Smooth muscle cell (in vitro differentiated cells): ENCODE data around the gene SRGAP3. TPM values are rescaled to one million over a fixed set of nuclear protein-coding genes. Genes with fewer than 3 reads are reported as not detected.

Experiments
- DNase-seq: peaks from one replicate; lab custom pipeline; 2025; ENCODE audit not compliant: unreplicated experiment; lab: John Stamatoyannopoulos, UW
- H2AFZ ChIP-seq: fragments of 200-600 bp; sonication (generic); 2 replicates; pipeline ENCODE4 v1.6.0; 2016; ENCODE audit warnings: antibody characterized with exemption, low read depth, mild to moderate bottlenecking
- H3F3A ChIP-seq: fragments of 200-600 bp; sonication (generic); 2 replicates; pipeline ENCODE4 v1.6.0; 2017; ENCODE audit warnings: antibody characterized with exemption, low read depth
- H3K27ac ChIP-seq: fragments of 200-600 bp; sonication (generic); 2 replicates; pipeline ENCODE4 v1.5.1; 2016; ENCODE audit warnings: low read depth, mild to moderate bottlenecking
- H3K27me3 ChIP-seq: fragments of 200-600 bp; sonication (generic); 2 replicates; pipeline ENCODE4 v1.6.1; 2016; ENCODE audit warnings: low read depth, mild to moderate bottlenecking
- H3K36me3 ChIP-seq: fragments of 200-600 bp; sonication (generic); 2 replicates; pipeline ENCODE4 v1.5.1; 2016; ENCODE audit warnings: low read depth
- H3K4me1 ChIP-seq: fragments of 200-600 bp; sonication (generic); 2 replicates; pipeline ENCODE4 v1.5.1; 2016; ENCODE audit warnings: low read depth
- H3K4me2 ChIP-seq: fragments of 200-600 bp; sonication (generic); 2 replicates; pipeline ENCODE4 v1.6.0; 2016; ENCODE audit warnings: mild to moderate bottlenecking
- H3K4me3 ChIP-seq: fragments of 200-600 bp; sonication (generic); 2 replicates; pipeline ENCODE4 v1.5.1; 2016; ENCODE audit warnings: mild to moderate bottlenecking
- H3K79me2 ChIP-seq: fragments of 200-600 bp; sonication (generic); 2 replicates; pipeline ENCODE4 v1.6.0; 2016; ENCODE audit warnings: low read depth, mild to moderate bottlenecking
- H3K9ac ChIP-seq: fragments of 200-600 bp; sonication (generic); 2 replicates; pipeline ENCODE4 v1.6.0; 2016; ENCODE audit warnings: low read depth
- H3K9me3 ChIP-seq: fragments of 200-600 bp; sonication (generic); replicated peaks from 2 replicates; pipeline ENCODE4 v1.5.1; 2016; ENCODE audit warnings: low read depth
- H4K20me1 ChIP-seq: fragments of 200-600 bp; sonication (generic); 2 replicates; pipeline ENCODE4 v1.6.0; 2016; ENCODE audit warnings: low read depth
- CTCF ChIP-seq: fragments of 200-600 bp; sonication (generic); IDR thresholded peaks from 2 replicates; pipeline ENCODE4 v1.5.1; 2017; ENCODE audit warnings: borderline replicate concordance, mild to moderate bottlenecking, antibody characterized with exemption; ENCODE audit not compliant: insufficient read depth, poor library complexity, severe bottlenecking
- whole genome bisulfite sequencing: methylation state at CpG from one replicate; pipeline ENCODE4 v1.1.7; 2016; ENCODE audit warnings: low lambda C conversion rate; 5-methylcytosine and 5-hydroxymethylcytosine counted together
- polyA plus RNA-seq: library from polyadenylated mRNA; unstranded; fragments of >200 nt; fragmentation: Nextera tagmentation; extraction: Ambion mirVana; gene quantifications from 2 replicates; pipeline ENCODE4 v1.2.1, GENCODE V29; 2016
- total RNA-seq: library from RNA; depleted of rRNA; stranded (reverse); fragments of >200 nt; gene quantifications from 2 replicates; pipeline ENCODE4 v1.2.3, GENCODE V29; 2014

Gene SRGAP3
- total and polyA plus RNA-seq, 2 experiments from 2014 or later = 1.5 to 3.1 TPM

- H3K4me3 ChIP-seq = no peak overlapping the region
- H2AFZ ChIP-seq = no peak overlapping the region
- H4K20me1 ChIP-seq = no peaks in the 10 kb centered on the region
- 61% methylated on average over 12 of the region's 12 CpGs for WGBS
- DNase-seq = no peak
- no peak overlapping the region for H3K9ac ChIP-seq
- H3F3A ChIP-seq = no peaks in the 10 kb centered on the region
- no peaks in the 10 kb centered on the region for H3K27me3 ChIP-seq
- H3K4me2 ChIP-seq = no peak overlapping the region
- no peaks in the 10 kb centered on the region for H3K36me3 ChIP-seq
- no peak overlapping the region for H3K27ac ChIP-seq
- H3K79me2 ChIP-seq = no peaks in the 10 kb centered on the region
- TF ChIP-seq CTCF = no peak
- H3K9me3 ChIP-seq = no peaks in the 10 kb centered on the region
- H3K4me1 ChIP-seq = no peaks in the 10 kb centered on the region
Measured at GRCh38 chr3:9260305-9260704, 10.9 kb upstream of the SRGAP3 start.

GRCh38 chr3:9257092-9257491, 7.6 kb upstream of the SRGAP3 start:
- WGBS = 96% methylated on average over 2 of the region's 2 CpGs
- Histone ChIP-seq H3F3A (no peaks in the 10 kb centered on the region), H3K27ac (no peak overlapping the region)

GRCh38 chr3:9255976-9256375, 6.5 kb upstream of the SRGAP3 start:
- Histone ChIP-seq H3K4me2 (no peak overlapping the region), H2AFZ (no peak overlapping the region), H3K79me2 (no peaks in the 10 kb centered on the region), H3F3A (no peaks in the 10 kb centered on the region), H4K20me1 (no peaks in the 10 kb centered on the region), H3K27me3 (no peaks in the 10 kb centered on the region), H3K4me1 (no peaks in the 10 kb centered on the region), H3K4me3 (no peak overlapping the region), H3K9me3 (no peaks in the 10 kb centered on the region), H3K27ac (no peak overlapping the region), H3K9ac (no peak overlapping the region), H3K36me3 (no peaks in the 10 kb centered on the region)
- DNase-seq = no peak
- 52% methylated on average over 4 of the region's 4 CpGs for WGBS
- TF ChIP-seq CTCF = no peak

More at GRCh38 chr3:9257092-9257491, 7.6 kb upstream of the SRGAP3 start:
- Histone ChIP-seq H3K27me3 (no peaks in the 10 kb centered on the region), H3K4me1 (no peaks in the 10 kb centered on the region), H3K9ac (no peak overlapping the region), H3K4me2 (no peak overlapping the region), H4K20me1 (no peaks in the 10 kb centered on the region), H3K9me3 (no peaks in the 10 kb centered on the region), H3K79me2 (no peaks in the 10 kb centered on the region), H3K36me3 (no peaks in the 10 kb centered on the region), H2AFZ (no peak overlapping the region), H3K4me3 (no peak overlapping the region)
- DNase-seq = no peak
- no peak for TF ChIP-seq CTCF

GRCh38 chr3:9254764-9255163, 5.3 kb upstream of the SRGAP3 start:
- Histone ChIP-seq H3K27me3 (no peaks in the 10 kb centered on the region), H3K9me3 (no peaks in the 10 kb centered on the region), H3F3A (peaks cover 5% of the 10 kb centered on the region), H4K20me1 (no peaks in the 10 kb centered on the region), H3K27ac (no peak overlapping the region), H3K4me2 (no peak overlapping the region), H3K36me3 (no peaks in the 10 kb centered on the region), H3K9ac (no peak overlapping the region), H3K4me3 (no peak overlapping the region), H2AFZ (no peak overlapping the region), H3K4me1 (peaks cover 4% of the 10 kb centered on the region), H3K79me2 (no peaks in the 10 kb centered on the region)
- WGBS = no CpG with 5 or more reads among the region's 1 CpG
- DNase-seq = no peak
- TF ChIP-seq CTCF = no peak
